ENCODE results near the gene TIAM1.
A peak's percentile ranks its signal among the peaks of the same experiment; 100 is the strongest.

The TIAM1 gene

DNA sequence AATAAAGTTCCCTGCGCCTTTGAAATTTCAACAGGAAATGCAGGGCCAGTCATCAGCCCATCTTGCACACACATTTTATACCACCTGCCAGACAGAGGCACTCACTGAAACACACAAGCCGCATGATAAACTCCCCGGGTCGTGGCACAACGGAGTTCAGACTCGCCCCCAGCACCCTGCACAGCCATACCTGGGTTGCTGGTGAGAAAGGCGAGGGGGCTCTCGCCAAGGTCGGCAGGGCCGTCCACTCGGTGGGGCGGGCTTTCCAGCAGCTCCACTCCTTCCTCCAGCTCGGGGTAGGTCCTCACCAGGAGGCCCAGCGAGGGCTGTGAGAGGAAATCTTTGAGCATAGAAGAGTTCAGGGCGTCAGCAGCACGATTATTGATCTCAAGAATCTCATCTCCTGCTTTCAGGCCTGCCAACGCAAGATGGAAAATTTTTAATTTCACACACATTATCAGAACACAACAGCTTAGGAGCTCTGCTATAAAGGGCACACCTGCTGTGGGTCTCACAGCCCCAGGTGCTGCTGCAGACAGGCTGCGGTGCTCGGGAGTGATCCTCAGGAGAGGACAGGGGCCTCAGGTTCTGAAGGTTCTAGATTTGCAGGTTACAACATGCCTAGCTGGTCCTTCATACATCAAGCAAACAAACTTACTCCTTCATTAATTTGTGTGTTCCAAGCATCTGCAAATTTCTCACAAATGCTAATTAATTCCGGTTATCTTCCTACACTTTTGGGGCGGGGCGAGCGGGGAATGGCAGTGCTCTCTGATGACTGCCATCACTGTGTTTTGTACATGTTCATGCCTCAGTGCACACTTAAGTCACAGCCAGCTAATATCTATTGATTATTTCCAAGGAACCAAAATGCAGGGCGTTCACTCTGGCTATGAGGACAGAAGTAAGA lies 161.6 kb downstream of the TIAM1 start:
- TF ChIP-seq, protein P1, sequence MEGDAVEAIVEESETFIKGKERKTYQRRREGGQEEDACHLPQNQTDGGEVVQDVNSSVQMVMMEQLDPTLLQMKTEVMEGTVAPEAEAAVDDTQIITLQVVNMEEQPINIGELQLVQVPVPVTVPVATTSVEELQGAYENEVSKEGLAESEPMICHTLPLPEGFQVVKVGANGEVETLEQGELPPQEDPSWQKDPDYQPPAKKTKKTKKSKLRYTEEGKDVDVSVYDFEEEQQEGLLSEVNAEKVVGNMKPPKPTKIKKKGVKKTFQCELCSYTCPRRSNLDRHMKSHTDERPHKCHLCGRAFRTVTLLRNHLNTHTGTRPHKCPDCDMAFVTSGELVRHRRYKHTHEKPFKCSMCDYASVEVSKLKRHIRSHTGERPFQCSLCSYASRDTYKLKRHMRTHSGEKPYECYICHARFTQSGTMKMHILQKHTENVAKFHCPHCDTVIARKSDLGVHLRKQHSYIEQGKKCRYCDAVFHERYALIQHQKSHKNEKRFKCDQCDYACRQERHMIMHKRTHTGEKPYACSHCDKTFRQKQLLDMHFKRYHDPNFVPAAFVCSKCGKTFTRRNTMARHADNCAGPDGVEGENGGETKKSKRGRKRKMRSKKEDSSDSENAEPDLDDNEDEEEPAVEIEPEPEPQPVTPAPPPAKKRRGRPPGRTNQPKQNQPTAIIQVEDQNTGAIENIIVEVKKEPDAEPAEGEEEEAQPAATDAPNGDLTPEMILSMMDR (IDR thresholded peaks at IDR 0.05; ENCODE audit: borderline replicate concordance, insufficient read depth, low read depth, low read length), result no peak
- no peak overlapping the region for H3K4me3 ChIP-seq (ENCODE audit: low read depth, low read length)

GRCh38 chr21:31181082-31181750 lies 162.8 kb downstream of the TIAM1 start:
- TF ChIP-seq, protein P1 (IDR thresholded peaks at IDR 0.05; ENCODE audit: borderline replicate concordance, insufficient read depth, low read depth, low read length), result no peak
- H3K4me3 ChIP-seq (ENCODE audit: low read depth, low read length), result no peak overlapping the region

DNA sequence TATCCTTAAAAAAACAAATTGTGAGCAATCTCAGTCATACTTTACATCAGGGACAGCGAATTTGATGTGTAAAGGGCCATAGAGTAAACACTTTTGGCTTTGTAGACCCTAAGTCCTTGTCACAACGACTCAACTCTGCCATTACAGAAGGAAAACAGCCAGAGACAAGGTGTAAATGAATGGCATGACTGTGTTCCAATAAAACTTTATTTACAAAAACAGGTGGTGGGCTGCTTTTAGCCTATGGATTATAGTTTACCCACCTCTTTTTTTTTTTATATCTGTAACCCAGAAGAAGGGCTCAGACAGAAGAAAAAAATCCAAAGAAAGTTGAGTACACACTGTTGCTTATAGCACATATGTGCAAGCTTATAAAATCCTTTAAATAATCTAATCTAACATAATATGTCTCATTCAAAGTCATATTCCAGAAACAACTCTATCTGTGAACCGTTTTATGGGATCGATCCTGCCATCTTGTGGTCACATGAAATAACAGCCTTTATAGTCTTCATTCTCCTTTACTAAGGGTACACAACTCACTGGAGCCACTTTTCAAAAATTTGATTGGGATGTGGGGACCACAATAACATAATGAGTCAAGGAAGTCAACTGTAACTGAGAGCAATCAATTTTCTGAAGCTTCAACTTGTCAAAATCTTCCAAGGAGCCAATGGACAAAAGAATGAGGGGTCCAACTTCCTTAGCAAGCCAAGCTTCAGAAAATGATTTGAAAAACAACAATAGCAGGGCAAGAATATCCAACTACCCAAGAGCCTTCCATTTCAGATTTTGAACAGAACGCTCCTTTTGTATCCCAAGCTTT lies 163.6 kb downstream of the TIAM1 start:
- H3K4me3 ChIP-seq (ENCODE audit: low read depth, low read length), result no peak overlapping the region
- TF ChIP-seq, protein P1 (IDR thresholded peaks at IDR 0.05; ENCODE audit: borderline replicate concordance, insufficient read depth, low read depth, low read length), result peak; percentile 20; the same call in 1 of the 2 replicates

DNA sequence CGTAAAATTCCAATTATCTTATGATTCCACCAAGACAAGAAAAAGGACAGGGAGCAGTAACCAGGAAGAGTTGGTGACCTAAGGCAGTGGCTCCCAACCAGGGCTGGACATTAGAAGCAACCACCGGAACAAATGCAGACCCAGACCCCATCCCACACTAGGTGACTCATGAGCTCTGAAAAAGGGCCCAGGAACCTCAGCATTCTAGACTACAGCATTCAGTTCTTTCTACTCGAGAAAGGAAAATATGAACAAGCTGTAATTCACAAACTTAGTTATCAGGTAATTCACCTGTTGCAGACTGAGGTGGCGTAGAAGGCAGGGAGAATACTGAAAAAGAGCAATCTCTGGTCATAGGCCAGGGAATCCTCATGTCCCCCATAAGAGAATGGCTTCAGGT lies 167.3 kb downstream of the TIAM1 start:
- TF ChIP-seq, protein P1 (IDR thresholded peaks at IDR 0.05; ENCODE audit: borderline replicate concordance, insufficient read depth, low read depth, low read length), result no peak
- no peak overlapping the region for H3K4me3 ChIP-seq (ENCODE audit: low read depth, low read length)

DNA sequence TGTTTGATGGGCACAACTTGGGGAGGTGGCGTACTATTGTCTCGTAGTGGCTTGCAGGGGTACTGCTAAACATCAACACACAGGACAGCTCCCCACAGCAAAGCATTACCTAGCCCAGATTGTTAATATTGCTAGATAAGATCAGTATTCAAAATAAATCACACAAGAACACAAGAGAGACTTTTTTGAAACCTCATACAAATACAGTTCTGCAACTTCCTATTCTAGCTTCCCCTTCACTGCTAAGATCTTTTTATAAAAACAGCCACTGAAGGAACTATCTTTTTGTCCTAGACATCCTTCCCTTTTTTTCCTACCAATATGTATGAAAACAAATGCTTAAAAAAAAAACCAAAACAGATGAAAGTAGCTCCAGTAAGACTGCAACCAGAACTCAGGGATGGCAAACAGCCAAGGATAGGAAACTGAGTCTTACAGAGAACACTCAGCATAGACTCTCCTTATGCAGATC lies 167.9 kb downstream of the TIAM1 start:
- no peak overlapping the region for H3K4me3 ChIP-seq (ENCODE audit: low read depth, low read length)

GRCh38 chr21:31173881-31174555 lies 170.0 kb downstream of the TIAM1 start:
- no peak overlapping the region for H3K4me3 ChIP-seq (ENCODE audit: low read depth, low read length)
- TF ChIP-seq, protein P1 (IDR thresholded peaks at IDR 0.05; ENCODE audit: borderline replicate concordance, insufficient read depth, low read depth, low read length), result no peak

More for the DNA sequence above, 167.9 kb downstream of the TIAM1 start:
- TF ChIP-seq, protein P1 (IDR thresholded peaks at IDR 0.05; ENCODE audit: borderline replicate concordance, insufficient read depth, low read depth, low read length), result no peak
